ENCODE results near the gene OTX2.

DNA sequence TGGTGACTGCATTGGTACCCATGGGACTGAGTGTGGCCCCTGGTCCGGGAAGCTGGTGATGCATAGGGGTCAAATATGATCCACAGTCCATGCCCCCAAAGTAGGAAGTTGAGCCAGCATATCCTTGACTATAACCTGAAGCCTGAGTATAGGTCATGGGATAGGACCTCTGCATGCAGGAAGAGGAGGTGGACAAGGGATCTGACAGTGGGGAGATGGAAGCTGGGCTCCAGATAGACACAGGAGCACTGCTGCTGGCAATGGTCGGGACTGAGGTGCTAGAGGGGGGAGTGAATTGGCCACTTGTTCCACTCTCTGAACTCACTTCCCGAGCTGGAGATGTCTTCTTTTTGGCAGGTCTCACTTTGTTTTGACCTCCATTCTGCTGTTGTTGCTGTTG is 8.4 kb downstream of the OTX2 start:
- TF ChIP-seq, protein P1, sequence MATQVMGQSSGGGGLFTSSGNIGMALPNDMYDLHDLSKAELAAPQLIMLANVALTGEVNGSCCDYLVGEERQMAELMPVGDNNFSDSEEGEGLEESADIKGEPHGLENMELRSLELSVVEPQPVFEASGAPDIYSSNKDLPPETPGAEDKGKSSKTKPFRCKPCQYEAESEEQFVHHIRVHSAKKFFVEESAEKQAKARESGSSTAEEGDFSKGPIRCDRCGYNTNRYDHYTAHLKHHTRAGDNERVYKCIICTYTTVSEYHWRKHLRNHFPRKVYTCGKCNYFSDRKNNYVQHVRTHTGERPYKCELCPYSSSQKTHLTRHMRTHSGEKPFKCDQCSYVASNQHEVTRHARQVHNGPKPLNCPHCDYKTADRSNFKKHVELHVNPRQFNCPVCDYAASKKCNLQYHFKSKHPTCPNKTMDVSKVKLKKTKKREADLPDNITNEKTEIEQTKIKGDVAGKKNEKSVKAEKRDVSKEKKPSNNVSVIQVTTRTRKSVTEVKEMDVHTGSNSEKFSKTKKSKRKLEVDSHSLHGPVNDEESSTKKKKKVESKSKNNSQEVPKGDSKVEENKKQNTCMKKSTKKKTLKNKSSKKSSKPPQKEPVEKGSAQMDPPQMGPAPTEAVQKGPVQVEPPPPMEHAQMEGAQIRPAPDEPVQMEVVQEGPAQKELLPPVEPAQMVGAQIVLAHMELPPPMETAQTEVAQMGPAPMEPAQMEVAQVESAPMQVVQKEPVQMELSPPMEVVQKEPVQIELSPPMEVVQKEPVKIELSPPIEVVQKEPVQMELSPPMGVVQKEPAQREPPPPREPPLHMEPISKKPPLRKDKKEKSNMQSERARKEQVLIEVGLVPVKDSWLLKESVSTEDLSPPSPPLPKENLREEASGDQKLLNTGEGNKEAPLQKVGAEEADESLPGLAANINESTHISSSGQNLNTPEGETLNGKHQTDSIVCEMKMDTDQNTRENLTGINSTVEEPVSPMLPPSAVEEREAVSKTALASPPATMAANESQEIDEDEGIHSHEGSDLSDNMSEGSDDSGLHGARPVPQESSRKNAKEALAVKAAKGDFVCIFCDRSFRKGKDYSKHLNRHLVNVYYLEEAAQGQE (IDR thresholded peaks at IDR 0.05; ENCODE audit: unreplicated experiment), result no peak
- TF ChIP-seq, protein P2, sequence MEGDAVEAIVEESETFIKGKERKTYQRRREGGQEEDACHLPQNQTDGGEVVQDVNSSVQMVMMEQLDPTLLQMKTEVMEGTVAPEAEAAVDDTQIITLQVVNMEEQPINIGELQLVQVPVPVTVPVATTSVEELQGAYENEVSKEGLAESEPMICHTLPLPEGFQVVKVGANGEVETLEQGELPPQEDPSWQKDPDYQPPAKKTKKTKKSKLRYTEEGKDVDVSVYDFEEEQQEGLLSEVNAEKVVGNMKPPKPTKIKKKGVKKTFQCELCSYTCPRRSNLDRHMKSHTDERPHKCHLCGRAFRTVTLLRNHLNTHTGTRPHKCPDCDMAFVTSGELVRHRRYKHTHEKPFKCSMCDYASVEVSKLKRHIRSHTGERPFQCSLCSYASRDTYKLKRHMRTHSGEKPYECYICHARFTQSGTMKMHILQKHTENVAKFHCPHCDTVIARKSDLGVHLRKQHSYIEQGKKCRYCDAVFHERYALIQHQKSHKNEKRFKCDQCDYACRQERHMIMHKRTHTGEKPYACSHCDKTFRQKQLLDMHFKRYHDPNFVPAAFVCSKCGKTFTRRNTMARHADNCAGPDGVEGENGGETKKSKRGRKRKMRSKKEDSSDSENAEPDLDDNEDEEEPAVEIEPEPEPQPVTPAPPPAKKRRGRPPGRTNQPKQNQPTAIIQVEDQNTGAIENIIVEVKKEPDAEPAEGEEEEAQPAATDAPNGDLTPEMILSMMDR (conservative IDR thresholded peaks at IDR 0.05; ENCODE audit: low read depth in 2 of 2), result no peak
- no peak for TF ChIP-seq EZH2 (IDR thresholded peaks at IDR 0.05; ENCODE audit: low read depth, unreplicated experiment)
